Neutrophil (primary cell): ENCODE measurements around the gene UBA5.

ENCODE experiments used
- H3K27ac ChIP-seq: fragments of 200-600 bp; sonication (generic); 2 replicates; pipeline ENCODE4 v1.5.1; 2016; ENCODE audit warnings: mild to moderate bottlenecking, moderate library complexity
- H3K27me3 ChIP-seq: fragments of 200-600 bp; sonication (generic); 2 replicates; pipeline ENCODE4 v1.6.0; 2016; ENCODE audit warnings: mild to moderate bottlenecking
- H3K36me3 ChIP-seq: fragments of 200-600 bp; sonication (generic); 2 replicates; pipeline ENCODE4 v1.5.1; 2017
- H3K4me1 ChIP-seq, 2 experiments: fragments of 200-600 bp in 1 of 2; sonication (generic) in 1 of 2; 1 replicate in 1 of 2; 2 replicates in 1 of 2; pipeline versions ENCODE4 v1.5.1 to v1.6.1; 2013 to 2016; ENCODE audit warnings: low read depth in 1 of 2, low read length in 1 of 2, mild to moderate bottlenecking in 1 of 2, moderate library complexity in 1 of 2; ENCODE audit not compliant: control insufficient read depth in 1 of 2, insufficient read depth in 1 of 2
- H3K4me3 ChIP-seq, 2 experiments: fragments of 200-600 bp in 1 of 2; sonication (generic) in 1 of 2; 1 replicate in 1 of 2; 2 replicates in 1 of 2; pipeline ENCODE4 v1.5.1; 2013 to 2016; ENCODE audit warnings: low read depth in 1 of 2, low read length in 1 of 2, mild to moderate bottlenecking in 1 of 2, moderate library complexity in 1 of 2
- H3K9me3 ChIP-seq: fragments of 200-600 bp; sonication (generic); 2 replicates; pipeline ENCODE4 v1.5.1; 2016
- CTCF ChIP-seq: fragments of 200-600 bp; sonication (generic); IDR thresholded peaks from 2 replicates; pipeline ENCODE4 v1.5.1; 2016; ENCODE audit warnings: antibody characterized with exemption

UBA5 gene

GRCh38 chr3:132713977-132714727, 54.0 kb downstream of the UBA5 start:
- H3K4me1 ChIP-seq, result no peaks in the 10 kb centered on the region
- H3K36me3 ChIP-seq, result peaks cover 69% of the 10 kb centered on the region
- no peaks in the 10 kb centered on the region for H3K27me3 ChIP-seq
- H3K9me3 ChIP-seq, result no peaks in the 10 kb centered on the region
- TF ChIP-seq CTCF, result no peak
- H3K4me3 ChIP-seq, result no peak overlapping the region
- no peak overlapping the region for H3K27ac ChIP-seq

GRCh38 chr3:132716372-132716771, 56.2 kb downstream of the UBA5 start:
- no peak overlapping the region for H3K27ac ChIP-seq
- H3K4me3 ChIP-seq, result no peak overlapping the region
- H3K36me3 ChIP-seq, result peaks cover 51% of the 10 kb centered on the region
- no peaks in the 10 kb centered on the region for H3K27me3 ChIP-seq
- TF ChIP-seq CTCF, result no peak
- no peaks in the 10 kb centered on the region for H3K9me3 ChIP-seq
- peaks cover 12 to 13% of the 10 kb centered on the region in 2 experiments for H3K4me1 ChIP-seq

GRCh38 chr3:132720228-132720627, 60.1 kb downstream of the UBA5 start:
- Histone ChIP-seq H3K4me1 (peaks cover 21 to 24% of the 10 kb centered on the region in 2 experiments), H3K36me3 (peaks cover 29% of the 10 kb centered on the region), H3K27me3 (no peaks in the 10 kb centered on the region), H3K27ac (no peak overlapping the region), H3K4me3 (no peak overlapping the region), H3K9me3 (no peaks in the 10 kb centered on the region)
- TF ChIP-seq CTCF, result no peak

DNA sequence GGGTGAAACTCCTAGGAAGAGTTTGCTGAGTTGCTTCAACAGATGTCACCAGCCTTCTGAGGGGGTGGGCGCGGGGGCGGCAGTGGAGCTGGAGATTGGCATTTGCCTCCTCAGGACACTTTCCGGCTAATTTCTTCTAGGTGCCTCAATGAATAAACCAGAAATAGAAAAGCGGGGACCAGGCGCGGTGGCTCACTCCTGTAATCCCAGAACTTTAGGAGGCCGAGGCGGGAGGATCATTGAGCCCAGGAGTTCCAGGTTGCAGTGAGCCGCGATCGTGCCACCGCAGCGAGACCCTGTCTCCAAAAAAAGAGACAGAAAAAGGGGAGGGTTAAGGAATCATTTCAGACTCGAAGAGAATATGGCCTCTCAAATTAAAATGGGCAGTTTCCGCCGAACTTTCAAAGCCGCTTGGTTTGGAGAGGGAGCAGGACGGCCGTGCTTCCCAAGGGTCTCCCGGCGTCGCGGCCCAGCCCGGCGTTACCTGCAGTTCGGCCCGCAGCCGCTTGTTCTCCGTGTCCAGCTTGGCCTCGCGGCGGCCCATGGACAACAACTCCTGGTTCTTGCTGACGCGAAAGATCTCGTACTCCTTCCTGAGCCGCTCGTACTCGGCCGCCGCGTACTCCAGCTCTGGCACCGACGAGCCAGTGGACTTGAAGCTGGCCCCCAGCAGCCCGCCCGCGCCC, 61.5 kb downstream of the UBA5 start:
- Histone ChIP-seq H3K4me3 (peak overlapping the region; percentile 75 to 84), H3K36me3 (peaks cover 21% of the 10 kb centered on the region), H3K9me3 (no peaks in the 10 kb centered on the region), H3K4me1 (peaks cover 21 to 24% of the 10 kb centered on the region in 2 experiments), H3K27ac (peak overlapping the region; percentile 94), H3K27me3 (no peaks in the 10 kb centered on the region)
- TF ChIP-seq CTCF, result no peak

DNA sequence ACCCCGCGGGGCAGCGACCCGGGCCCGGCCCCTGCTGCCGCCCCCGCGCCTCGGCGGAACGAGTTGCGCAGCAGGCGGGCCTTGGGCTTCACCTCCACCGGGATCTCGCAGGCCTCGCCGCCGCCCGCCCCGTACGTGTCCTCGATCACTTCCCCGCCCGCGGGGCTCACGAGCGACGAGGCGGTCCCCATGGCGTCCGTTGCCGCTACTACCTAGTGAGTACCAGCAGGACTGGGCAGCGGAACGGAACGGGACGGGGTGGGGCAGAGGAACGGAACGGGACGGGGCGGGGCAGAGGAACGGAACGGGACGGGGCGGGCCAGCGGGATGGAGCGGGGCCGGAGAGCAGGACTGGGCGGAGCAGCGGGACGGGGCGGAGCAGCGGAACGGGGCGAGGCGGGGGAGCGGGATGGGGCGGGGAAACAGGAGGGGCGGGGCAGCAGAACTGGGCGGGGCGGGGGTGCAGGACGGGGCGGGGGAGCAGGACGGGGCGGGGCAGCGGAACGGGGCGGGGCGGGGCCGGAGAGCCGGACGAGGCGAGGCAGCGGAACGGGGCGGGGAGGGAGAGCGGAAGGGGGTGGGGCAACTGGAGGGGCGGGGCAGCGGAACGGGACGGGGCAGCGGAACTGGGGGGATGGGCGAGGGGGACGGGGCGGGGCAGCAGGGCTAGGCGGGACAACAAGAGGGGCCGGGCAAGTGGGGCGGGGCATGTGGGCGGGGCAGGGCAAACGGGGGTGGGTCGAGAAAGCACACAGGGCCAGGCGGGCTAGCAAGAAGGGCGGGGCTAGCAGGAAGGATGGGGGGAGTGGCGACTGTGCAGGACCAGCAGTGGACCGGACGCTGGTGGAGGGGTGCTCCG, 62.3 kb downstream of the UBA5 start, which contains the start of gene NPHP3:
Gene NPHP3, minus strand, starts transcription at position 245 of the 859 bp plus-strand sequence. Its CDS starts 54 bp downstream, at position 191.
- H3K36me3 ChIP-seq, result peaks cover 18% of the 10 kb centered on the region
- peaks cover 21 to 24% of the 10 kb centered on the region in 2 experiments for H3K4me1 ChIP-seq
- peak within 1 kb of the TSS; percentile 75 to 84 for H3K4me3 ChIP-seq
- no peaks in the 10 kb centered on the region for H3K9me3 ChIP-seq
- H3K27ac ChIP-seq, result peak within 1 kb of the TSS; percentile 94
- TF ChIP-seq CTCF, result peak; percentile 37
- no peaks in the 10 kb centered on the region for H3K27me3 ChIP-seq
